GM23338 (cell line): ENCODE measurements around the gene CACNB1. TPM values are rescaled to one million over a fixed set of nuclear protein-coding genes. Genes with fewer than 3 reads are reported as not detected.

Source experiments
- ATAC-seq: fragments of 200-7000 bp; cut with Tn5 transposase; 3 replicates; pipeline ENCODE4 v1.9.1; 2020
- DNase-seq: peaks from one replicate; pipeline ENCODE4 v3.0.0-alpha.2; 2015; ENCODE audit warnings: low spot score
- H2AFZ ChIP-seq: fragments of 200-600 bp; sonication (generic); 2 replicates; pipeline ENCODE4 v1.8.0; 2016; ENCODE audit warnings: antibody characterized with exemption, mild to moderate bottlenecking, moderate library complexity
- H3F3A ChIP-seq: fragments of 200-600 bp; sonication (generic); replicated peaks from 2 replicates; pipeline ENCODE4 v1.8.0; 2017; ENCODE audit warnings: antibody characterized with exemption, mixed run types, low read depth
- H3K27ac ChIP-seq: fragments of 200-600 bp; sonication (generic); 2 replicates; pipeline ENCODE4 v1.6.1; 2016; ENCODE audit warnings: low read depth
- H3K27me3 ChIP-seq: fragments of 200-600 bp; sonication (generic); 2 replicates; pipeline ENCODE4 v1.8.0; 2016; ENCODE audit warnings: mild to moderate bottlenecking, mixed run types, moderate library complexity; ENCODE audit not compliant: insufficient read depth
- H3K36me3 ChIP-seq: fragments of 200-600 bp; sonication (generic); 2 replicates; pipeline ENCODE4 v1.8.0; 2016; ENCODE audit warnings: mild to moderate bottlenecking; ENCODE audit not compliant: insufficient read depth
- H3K4me1 ChIP-seq: fragments of 200-600 bp; sonication (generic); 2 replicates; pipeline ENCODE4 v1.8.0; 2016; ENCODE audit warnings: mild to moderate bottlenecking, moderate library complexity; ENCODE audit not compliant: insufficient read depth
- H3K4me2 ChIP-seq: fragments of 200-600 bp; sonication (generic); 2 replicates; pipeline ENCODE4 v1.7.1; 2017; ENCODE audit warnings: mixed run types
- H3K4me3 ChIP-seq: fragments of 200-600 bp; sonication (generic); 2 replicates; pipeline ENCODE4 v1.6.1; 2016; ENCODE audit warnings: mixed run types
- H3K79me2 ChIP-seq: fragments of 200-600 bp; sonication (generic); replicated peaks from 2 replicates; pipeline ENCODE4 v1.8.0; 2017; ENCODE audit warnings: mild to moderate bottlenecking; ENCODE audit not compliant: insufficient read depth
- H3K9me2 ChIP-seq: fragments of 200-600 bp; sonication (generic); 2 replicates; pipeline ENCODE4 v1.8.0; 2017; ENCODE audit not compliant: insufficient read depth
- H4K20me1 ChIP-seq: fragments of 200-600 bp; sonication (generic); replicated peaks from 2 replicates; pipeline ENCODE4 v1.8.0; 2017; ENCODE audit warnings: mild to moderate bottlenecking; ENCODE audit not compliant: insufficient read depth
- H3K27ac Mint-ChIP-seq: 2 replicates; pipeline ENCODE4 v1.8.0; 2020; ENCODE audit warnings: inconsistent platforms, mild to moderate bottlenecking, moderate library complexity, mixed read lengths
- H3K27me3 Mint-ChIP-seq: 3 replicates; pipeline ENCODE4 v1.8.0; 2022; ENCODE audit warnings: low read depth, mild to moderate bottlenecking, moderate library complexity, mixed read lengths, inconsistent platforms; ENCODE audit not compliant: insufficient read depth, poor library complexity
- H3K36me3 Mint-ChIP-seq: 3 replicates; pipeline ENCODE4 v1.8.0; 2021; ENCODE audit warnings: low read depth, mild to moderate bottlenecking, inconsistent platforms, moderate library complexity, mixed read lengths
- H3K4me1 Mint-ChIP-seq: 3 replicates; pipeline ENCODE4 v1.8.0; 2020; ENCODE audit warnings: mild to moderate bottlenecking, inconsistent platforms, mixed read lengths
- H3K4me3 Mint-ChIP-seq: 3 replicates; pipeline ENCODE4 v1.8.0; 2021; ENCODE audit warnings: moderate library complexity, mild to moderate bottlenecking, inconsistent platforms, mixed read lengths
- H3K9me3 Mint-ChIP-seq: 3 replicates; pipeline ENCODE4 v1.8.0; 2020; ENCODE audit warnings: moderate library complexity, mild to moderate bottlenecking, inconsistent platforms, mixed read lengths
- CREB1 ChIP-seq: fragments of 250-450 bp; sonication (Bioruptor Pico); IDR thresholded peaks from 2 replicates; pipeline ENCODE4 v1.5.0; 2020; ENCODE audit warnings: low read depth, mild to moderate bottlenecking, moderate library complexity
- CTCF ChIP-seq, 2 experiments: fragments of 200-600 bp in 1 of 2; sonication (generic) in 1 of 2; conservative IDR thresholded peaks; 2 replicates each; pipeline versions ENCODE4 v1.5.1 to v1.6.1; 2016 to 2017; ENCODE audit warnings: antibody characterized with exemption in 2 of 2, low read depth in 2 of 2, mild to moderate bottlenecking in 2 of 2, moderate library complexity in 1 of 2
- ETS1 ChIP-seq: IDR thresholded peaks from 2 replicates; pipeline ENCODE4 v1.6.1; 2016; ENCODE audit warnings: antibody characterized with exemption
- EZH2phosphoT487 ChIP-seq: fragments of 200-600 bp; sonication (generic); IDR thresholded peaks from one replicate; pipeline ENCODE4 v1.8.1; 2018; ENCODE audit warnings: antibody characterized with exemption; ENCODE audit not compliant: unreplicated experiment
- JUNB ChIP-seq: IDR thresholded peaks from one replicate; pipeline ENCODE4 v1.6.1; 2016; ENCODE audit warnings: antibody characterized with exemption; ENCODE audit not compliant: unreplicated experiment
- NANOG ChIP-seq: IDR thresholded peaks from 2 replicates; pipeline ENCODE4 v1.6.1; 2016; ENCODE audit warnings: antibody characterized with exemption, borderline replicate concordance
- POLR2AphosphoS5 ChIP-seq: IDR thresholded peaks from 2 replicates; pipeline ENCODE4 v1.6.1; 2016; ENCODE audit warnings: antibody characterized with exemption, low read depth
- STAT1 ChIP-seq: IDR thresholded peaks from one replicate; pipeline ENCODE4 v1.6.1; 2016; ENCODE audit warnings: antibody characterized with exemption; ENCODE audit not compliant: unreplicated experiment
- ZNF114 ChIP-seq: fragments of 250-450 bp; sonication (Bioruptor Pico); IDR thresholded peaks from 2 replicates; pipeline ENCODE4 v1.5.0; 2020; ENCODE audit warnings: mild to moderate bottlenecking, moderate library complexity
- ZNF331 ChIP-seq: fragments of 250-450 bp; sonication (Bioruptor Pico); IDR thresholded peaks from 2 replicates; pipeline ENCODE4 v1.5.0; 2020; ENCODE audit warnings: low read depth, mild to moderate bottlenecking, moderate library complexity
- ZNF462 ChIP-seq: fragments of 250-450 bp; sonication (Bioruptor Pico); IDR thresholded peaks from 2 replicates; pipeline ENCODE4 v1.5.0; 2020; ENCODE audit warnings: mild to moderate bottlenecking, moderate library complexity
- polyA plus RNA-seq: library from polyadenylated mRNA; unstranded; fragments of >200 nt; fragmentation: Nextera tagmentation; extraction: Ambion mirVana; gene quantifications from 2 replicates; pipeline ENCODE4 v1.2.1, GENCODE V29; 2016
- total RNA-seq: library from RNA; depleted of rRNA; stranded (reverse); fragments of >200 nt; shearing (Covaris generic); gene quantifications from 2 replicates; pipeline ENCODE4 v1.2.3, GENCODE V29; 2014

The CACNB1 gene
- total and polyA plus RNA-seq, 2 experiments from 2014 or later: 8.4 to 13.1 TPM

- DNase-seq: no peak
These were observed 46.1 kb downstream of the CACNB1 start, which contains the start of gene PLXDC1 for GRCh38 chr17:39151150-39151942. Gene PLXDC1, minus strand, starts transcription at chr17:39151637. Its CDS starts 200 bp downstream, at chr17:39151437.

GRCh38 chr17:39150795-39151149 is 46.7 kb downstream of the CACNB1 start:
- H3K27ac Mint-ChIP-seq: no peak overlapping the region
- peak overlapping the region; percentile 72; the same call in 1 of the 2 replicates for H2AFZ ChIP-seq
- DNase-seq: no peak
- TF ChIP-seq CREB1 (CRISPR knock-in tag) (no peak), STAT1 (no peak), ZNF114 (CRISPR knock-in tag) (no peak), CTCF (conservative IDR thresholded peaks at IDR 0.05; ENCODE audit: low read depth in 2 of 2) (no peak), EZH2phosphoT487 (no peak), JUNB (no peak), POLR2AphosphoS5 (no peak), ZNF462 (CRISPR knock-in tag) (no peak), NANOG (no peak), ZNF331 (CRISPR knock-in tag) (no peak), ETS1 (no peak)

More at GRCh38 chr17:39151150-39151942, 46.1 kb downstream of the CACNB1 start, which contains the start of gene PLXDC1:
- Mint-ChIP-seq H3K4me3 (peak within 1 kb of the TSS; percentile 97), H3K4me1 (peaks cover 14% of the 10 kb centered on the region), H3K9me3 (peaks cover 13% of the 10 kb centered on the region), H3K27ac (no peak within 1 kb of the TSS), H3K36me3 (peaks cover 9% of the 10 kb centered on the region), H3K27me3 (peaks cover 57% of the 10 kb centered on the region)
- Histone ChIP-seq H3K79me2 (no peaks in the 10 kb centered on the region), H3K4me3 (peak within 1 kb of the TSS; percentile 90), H3F3A (no peaks in the 10 kb centered on the region), H3K9me2 (no peaks in the 10 kb centered on the region), H3K36me3 (no peaks in the 10 kb centered on the region), H3K4me1 (peaks cover 3% of the 10 kb centered on the region; the same call in 1 of the 2 replicates), H3K4me2 (peak within 1 kb of the TSS; percentile 84), H4K20me1 (no peaks in the 10 kb centered on the region), H3K27ac (no peak within 1 kb of the TSS), H2AFZ (peak within 1 kb of the TSS; percentile 92), H3K27me3 (peaks cover 36% of the 10 kb centered on the region)
- TF ChIP-seq EZH2phosphoT487: no peak
- peak; percentile 8 for ATAC-seq

More at GRCh38 chr17:39150795-39151149, 46.7 kb downstream of the CACNB1 start:
- Histone ChIP-seq H3K4me1 (peaks cover 3% of the 10 kb centered on the region; the same call in 1 of the 2 replicates), H3K4me2 (peak overlapping the region; percentile 84), H3K36me3 (no peaks in the 10 kb centered on the region), H3K79me2 (no peaks in the 10 kb centered on the region), H3K4me3 (peak overlapping the region; percentile 70), H3K27ac (no peak overlapping the region), H3F3A (no peaks in the 10 kb centered on the region), H3K9me2 (no peaks in the 10 kb centered on the region), H4K20me1 (no peaks in the 10 kb centered on the region), H3K27me3 (peaks cover 36% of the 10 kb centered on the region)
- ATAC-seq: no peak
- Mint-ChIP-seq H3K27me3 (peaks cover 56% of the 10 kb centered on the region), H3K36me3 (peaks cover 9% of the 10 kb centered on the region), H3K4me1 (peaks cover 14% of the 10 kb centered on the region), H3K4me3 (peak overlapping the region; percentile 81), H3K9me3 (peaks cover 13% of the 10 kb centered on the region)
